ENCODE results near the gene ADRA1B.
"Not testable (repeated sequence)": the region's sequence is repeated elsewhere in the genome, so short reads cannot be mapped to it uniquely, and the experiment has no call there.

Gene ADRA1B

GRCh38 chr5:159971038-159971437 is 54.8 kb downstream of the ADRA1B start:
- DNase-seq (ENCODE audit: low spot score): no peak

DNA sequence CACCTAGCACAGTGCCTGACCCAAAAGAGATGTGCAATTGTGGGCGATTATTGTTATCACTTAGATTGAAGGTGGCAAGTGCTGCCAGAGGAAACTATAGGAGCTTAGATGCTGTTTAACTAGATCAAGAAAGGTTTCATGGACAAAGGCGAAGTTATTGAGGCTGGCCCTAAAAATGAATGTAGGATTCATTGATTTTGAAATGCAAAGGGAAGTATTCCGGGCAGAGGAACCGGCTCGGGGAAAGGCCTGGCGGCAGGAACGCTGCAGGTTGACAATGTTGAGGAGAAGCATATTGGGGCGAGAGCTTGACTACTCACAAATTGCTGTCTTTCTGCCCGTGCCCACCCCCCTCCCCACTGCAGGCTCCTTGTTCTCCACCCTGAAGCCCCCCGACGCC is 55.2 kb downstream of the ADRA1B start:
- no peak for DNase-seq (ENCODE audit: low spot score)

GRCh38 chr5:159971931-159972461 is 55.7 kb downstream of the ADRA1B start:
- no peak for DNase-seq (ENCODE audit: low spot score)

- DNase-seq (ENCODE audit: low spot score): no peak
These were observed 56.5 kb downstream of the ADRA1B start for GRCh38 chr5:159972538-159973362.

DNA sequence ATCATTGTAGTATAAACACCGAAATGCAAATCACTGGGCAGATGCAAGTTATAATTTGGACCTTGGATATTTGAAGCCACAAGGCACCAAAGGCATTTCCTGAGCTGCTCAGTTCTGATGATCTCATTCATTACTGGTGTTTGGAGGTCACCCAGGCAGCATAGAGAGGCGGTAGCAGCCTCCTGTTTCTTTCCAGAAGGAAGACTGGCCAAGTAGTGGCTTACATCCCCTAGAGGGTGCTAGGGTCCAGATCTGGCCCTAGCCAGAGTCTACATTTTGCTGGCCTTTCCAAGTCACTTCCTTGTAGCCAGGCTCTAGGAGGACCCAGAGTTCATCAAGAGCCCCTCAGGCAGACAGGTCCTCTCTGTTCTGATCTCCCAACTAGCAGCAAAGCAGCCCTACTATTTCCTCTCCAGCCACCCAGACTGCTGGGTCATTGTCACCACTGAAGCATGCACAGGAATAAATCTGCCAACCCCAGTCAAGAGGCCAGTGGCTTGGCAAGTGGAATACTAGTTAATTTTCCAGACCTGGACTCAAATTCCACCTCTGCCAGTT is 59.3 kb downstream of the ADRA1B start:
- DNase-seq (ENCODE audit: low spot score): no peak

GRCh38 chr5:159976921-159977320 is 60.6 kb downstream of the ADRA1B start:
- no peak for DNase-seq (ENCODE audit: low spot score)

- DNase-seq (ENCODE audit: low spot score): no peak
These were observed 62.1 kb downstream of the ADRA1B start for GRCh38 chr5:159978358-159978757.

- DNase-seq (ENCODE audit: low spot score): no peak
These were observed 66.3 kb downstream of the ADRA1B start for GRCh38 chr5:159982421-159983173.

GRCh38 chr5:159987031-159987674 is 70.9 kb downstream of the ADRA1B start:
- peak; percentile 55 for DNase-seq (ENCODE audit: low spot score)

DNA sequence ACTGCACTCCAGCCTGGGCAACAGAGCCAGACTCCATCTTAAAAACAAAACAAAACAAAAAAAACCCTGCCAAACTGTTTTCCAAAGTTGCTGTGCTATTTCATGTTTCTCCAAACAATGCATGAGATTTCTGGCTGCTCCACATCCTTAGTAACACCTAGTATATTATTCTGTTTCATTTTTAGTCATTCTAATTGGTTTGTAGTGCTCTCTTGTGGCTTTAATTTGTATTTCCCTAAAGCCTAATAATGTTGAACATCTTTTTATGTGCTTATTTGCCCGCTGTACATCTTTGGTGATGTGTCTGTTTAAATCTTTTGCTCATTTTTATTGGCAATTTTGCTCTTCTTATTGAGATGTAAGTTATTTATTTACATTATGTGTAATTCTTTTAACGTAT is 74.2 kb downstream of the ADRA1B start:
- DNase-seq (ENCODE audit: low spot score): no peak

- DNase-seq (ENCODE audit: low spot score): no peak
These were observed 76.3 kb downstream of the ADRA1B start for GRCh38 chr5:159992566-159992965.

DNA sequence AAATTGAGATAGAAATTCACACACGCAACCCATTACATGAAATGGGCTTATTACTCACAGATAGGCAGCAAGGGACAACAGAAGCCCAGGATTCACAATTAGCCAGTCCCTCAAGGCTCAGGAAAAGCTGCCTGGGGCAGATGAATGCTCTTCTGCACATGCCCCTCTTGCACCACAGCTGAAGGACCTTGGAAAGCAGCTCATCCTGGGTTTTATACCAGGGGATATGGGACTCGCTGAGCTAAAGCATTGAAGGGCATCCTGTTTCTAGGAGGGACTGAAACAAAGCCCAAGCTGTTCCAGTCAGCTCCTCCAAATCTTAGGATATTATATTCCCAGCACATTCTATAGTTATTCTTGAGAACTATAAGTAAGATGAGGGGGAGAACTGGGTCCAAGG is 76.9 kb downstream of the ADRA1B start:
- no peak for DNase-seq (ENCODE audit: low spot score)

- no peak for DNase-seq (ENCODE audit: low spot score)
These were observed 79.6 kb downstream of the ADRA1B start for GRCh38 chr5:159995907-159996306.

- no peak for DNase-seq (ENCODE audit: low spot score)
These were observed 85.2 kb downstream of the ADRA1B start for GRCh38 chr5:160001457-160001856.

DNA sequence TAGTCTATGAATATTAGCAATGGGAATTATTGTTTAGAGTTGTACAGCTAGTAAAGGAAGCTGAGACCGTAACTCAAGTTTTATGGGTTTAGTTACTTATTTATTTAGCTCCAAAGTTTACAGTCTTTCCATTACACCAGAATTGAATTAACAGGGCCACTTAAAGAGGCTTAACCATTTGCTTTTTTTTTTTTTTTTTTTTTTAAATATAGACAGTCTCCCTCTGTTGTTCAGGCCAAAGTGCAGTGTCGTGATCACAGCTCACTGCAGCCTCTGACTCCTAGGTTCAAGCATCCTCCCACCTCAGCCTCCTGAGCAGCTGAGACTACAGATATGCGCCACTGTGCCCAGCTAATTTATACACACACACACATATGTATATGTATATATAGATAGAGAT is 91.2 kb downstream of the ADRA1B start:
- DNase-seq (ENCODE audit: low spot score): no peak

DNA sequence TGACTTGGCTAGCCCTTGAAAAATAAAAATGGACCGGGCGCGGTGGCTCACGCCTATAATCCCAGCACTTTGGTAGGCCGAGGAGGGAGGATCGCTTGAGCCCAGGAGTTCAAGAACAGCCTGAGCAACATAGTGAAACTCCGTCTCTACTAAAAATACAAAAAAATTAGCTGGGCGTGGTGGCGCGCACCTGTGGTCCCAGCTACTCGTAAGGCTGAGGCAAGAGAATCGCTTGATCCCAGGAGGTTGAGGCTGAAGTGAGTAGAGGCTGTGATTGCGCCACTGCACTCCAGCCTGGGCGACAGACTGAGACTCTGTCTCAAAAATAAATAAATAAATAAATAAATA is 92.2 kb downstream of the ADRA1B start:
- not testable (repeated sequence) for DNase-seq (ENCODE audit: low spot score)

DNA sequence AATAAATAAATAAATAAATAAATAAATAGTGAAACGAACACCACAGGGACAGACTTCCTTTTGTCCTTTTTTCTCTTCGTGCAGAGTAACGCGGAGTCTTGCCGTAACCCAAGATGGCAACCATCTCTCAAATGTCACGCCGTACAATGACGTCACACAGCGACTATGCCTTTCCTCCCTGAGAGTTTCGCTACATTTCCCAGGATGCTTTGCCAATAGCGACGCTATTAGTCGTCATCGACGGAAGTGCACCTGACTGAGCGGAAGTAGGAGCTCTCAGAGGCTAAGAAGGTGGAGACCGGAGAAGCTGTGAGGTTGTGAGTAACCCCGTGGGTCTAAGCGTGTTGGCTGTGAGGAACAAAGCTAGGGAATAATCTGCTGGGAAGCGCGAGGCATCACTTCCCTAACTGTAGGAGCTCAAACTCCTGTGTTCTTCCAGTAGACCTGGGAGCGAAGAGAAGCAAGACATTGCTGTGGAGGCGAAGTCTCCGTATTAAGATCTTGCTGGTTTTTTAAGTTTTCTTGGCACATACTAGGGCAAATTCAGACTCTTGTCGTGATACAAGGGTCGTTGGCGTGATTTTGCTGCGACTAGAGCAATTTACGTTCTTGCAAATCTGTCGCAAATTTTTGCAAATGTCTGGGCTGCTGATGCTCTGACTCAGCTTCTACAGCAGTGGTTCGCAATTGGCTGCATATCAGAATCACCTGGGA is 92.8 kb downstream of the ADRA1B start, which contains the start of gene TTC1:
Gene TTC1, plus strand, starts transcription at position 263 of the 714 bp plus-strand sequence. CDS start 1,390 bp downstream, outside the sequence.
- DNase-seq (ENCODE audit: low spot score): peak; percentile 94

- no peak for DNase-seq (ENCODE audit: low spot score)
These were observed 93.3 kb downstream of the ADRA1B start for GRCh38 chr5:160009591-160009989.

- DNase-seq (ENCODE audit: low spot score): no peak
These were observed 95.2 kb downstream of the ADRA1B start for GRCh38 chr5:160011471-160011870.

DNA sequence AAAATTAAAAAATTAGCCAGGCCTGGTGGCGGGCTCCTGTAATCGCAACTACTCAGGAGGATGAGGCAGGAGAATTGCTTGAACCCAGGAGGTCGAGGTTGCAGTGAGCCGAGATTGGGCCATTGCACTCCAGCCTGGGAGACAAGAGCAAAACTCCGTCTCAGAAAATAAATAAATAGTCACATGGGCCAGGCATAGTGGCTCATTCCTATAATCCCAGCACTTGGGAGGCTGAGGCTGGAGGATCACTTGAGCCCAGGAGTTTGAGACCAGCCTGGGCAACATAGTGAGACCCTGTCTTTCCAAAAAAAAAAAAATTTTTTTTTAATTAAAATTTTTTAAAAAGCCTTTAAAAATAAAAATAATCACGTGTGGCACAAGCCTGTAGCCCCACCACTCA is 97.9 kb downstream of the ADRA1B start:
- DNase-seq (ENCODE audit: low spot score): not testable (repeated sequence)

GRCh38 chr5:160018945-160019625 is 102.8 kb downstream of the ADRA1B start:
- no peak for DNase-seq (ENCODE audit: low spot score)

Measured in COLO829 (cell line).